Measurements from ENCODE around the gene BTD. TPM values are rescaled to one million over a fixed set of nuclear protein-coding genes. Genes with fewer than 3 reads are reported as not detected.

The BTD gene
- total and polyA plus RNA-seq, 2 donors (not counting 3 experiments of a cell fraction or from before 2014, with no cell fraction given): 20.3 to 32.2 TPM

- Histone ChIP-seq H3K79me2 (ENCODE audit: control insufficient read depth, insufficient read depth, low read length) (no peaks in the 10 kb centered on the region), H3K27me3 (ENCODE audit: control insufficient read depth in 2 of 2, insufficient read depth in 2 of 2, low read length in 2 of 2) (no peaks in the 10 kb centered on the region), H4K20me1 (replicated peaks; ENCODE audit: control insufficient read depth, extremely low read depth, insufficient read depth, low read length) (no peaks in the 10 kb centered on the region), H3K4me3 (replicated peaks in 1 of 3; ENCODE audit: insufficient read depth in 1 of 3, low read depth in 1 of 3, low read length in 3 of 3) (no peak overlapping the region), H3K4me2 (ENCODE audit: insufficient read depth, low read length) (no peak overlapping the region), H3K36me3 (ENCODE audit: control insufficient read depth in 2 of 2, extremely low read depth in 1 of 2, insufficient read depth in 2 of 2, low read length in 2 of 2) (peaks cover 2 to 12% of the 10 kb centered on the region in 2 experiments), H3K27ac (ENCODE audit: insufficient read depth, low read depth, low read length) (no peak overlapping the region), H2AFZ (ENCODE audit: low read depth, low read length) (no peak overlapping the region), H3K4me1 (ENCODE audit: control insufficient read depth, extremely low read depth, insufficient read depth, low read length) (no peaks in the 10 kb centered on the region), H3K9me3 (replicated peaks; ENCODE audit: control insufficient read depth, insufficient read depth, low read length) (no peaks in the 10 kb centered on the region), H3K9me1 (replicated peaks; ENCODE audit: control insufficient read depth, extremely low read depth, insufficient read depth, low read length) (no peaks in the 10 kb centered on the region), H3K9ac (replicated peaks; ENCODE audit: extremely low read depth, insufficient read depth, low read length) (no peak overlapping the region)
- dilution Hi-C loops (cut with MboI; ENCODE audit: extremely low pct_ligation_motif_present, low sequenced_read_pairs): no loop called here
- intact Hi-C loops (cut with micrococcal nuclease): no loop called here
- BruUV-seq (replicated peaks): no TSS peak
- no peak for DNase-seq (ENCODE audit: low read depth, low spot score)
- ChIA-PET CTCF (interaction anchor here (1.0 to 1.2 kb wide), 2 partner anchors 17 to 36 kb away, joined by 3 to 4 read pairs; no protein-coding TSS in a partner anchor), POLR2A (no interaction called here)
- TF ChIP-seq GATA2 (IDR thresholded peaks at IDR 0.05; ENCODE audit: insufficient read depth, insufficient read length, low read depth, low read length) (no peak), JUN (IDR thresholded peaks at IDR 0.05; ENCODE audit: borderline replicate concordance, insufficient read depth, insufficient read length, low read depth) (no peak), MYC (IDR thresholded peaks at IDR 0.05; ENCODE audit: low read depth, low read length) (no peak), EZH2 (IDR thresholded peaks at IDR 0.05; ENCODE audit: borderline replicate concordance, low read depth, low read length, severe bottlenecking) (no peak), FOS (IDR thresholded peaks at IDR 0.05; ENCODE audit: borderline replicate concordance, insufficient read depth, low read length) (no peak), POLR2AphosphoS5 (IDR thresholded peaks at IDR 0.05; ENCODE audit: insufficient read depth, low read depth, low read length) (no peak), POLR2A (IDR thresholded peaks at IDR 0.05; ENCODE audit: low read depth, low read length) (no peak), CTCF (IDR thresholded peaks at IDR 0.05; ENCODE audit: extremely low read depth in 1 of 2, insufficient read depth in 1 of 2, low read depth in 1 of 2, low read length in 2 of 2) (no peak)
- TF ChIP-seq, protein P1, sequence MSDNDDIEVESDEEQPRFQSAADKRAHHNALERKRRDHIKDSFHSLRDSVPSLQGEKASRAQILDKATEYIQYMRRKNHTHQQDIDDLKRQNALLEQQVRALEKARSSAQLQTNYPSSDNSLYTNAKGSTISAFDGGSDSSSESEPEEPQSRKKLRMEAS (IDR thresholded peaks at IDR 0.05; ENCODE audit: insufficient read depth, insufficient read length): no peak
- no peak for FAIRE-seq
Observed at GRCh38 chr3:15666277-15666676, 64.7 kb downstream of the BTD start.

Data from endothelial cell of umbilical vein (primary cell).